GM19452 (cell line): ENCODE measurements around the gene MYCBP2.
"Not testable (repeated sequence)": the region's sequence is repeated elsewhere in the genome, so short reads cannot be mapped to it uniquely, and the experiment has no call there.

Experiments used
- ATAC-seq: cut with Tn5 transposase; IDR thresholded peaks from one replicate; pipeline ENCODE4 v1.9.1; 2021; ENCODE audit not compliant: unreplicated experiment

Gene MYCBP2

DNA sequence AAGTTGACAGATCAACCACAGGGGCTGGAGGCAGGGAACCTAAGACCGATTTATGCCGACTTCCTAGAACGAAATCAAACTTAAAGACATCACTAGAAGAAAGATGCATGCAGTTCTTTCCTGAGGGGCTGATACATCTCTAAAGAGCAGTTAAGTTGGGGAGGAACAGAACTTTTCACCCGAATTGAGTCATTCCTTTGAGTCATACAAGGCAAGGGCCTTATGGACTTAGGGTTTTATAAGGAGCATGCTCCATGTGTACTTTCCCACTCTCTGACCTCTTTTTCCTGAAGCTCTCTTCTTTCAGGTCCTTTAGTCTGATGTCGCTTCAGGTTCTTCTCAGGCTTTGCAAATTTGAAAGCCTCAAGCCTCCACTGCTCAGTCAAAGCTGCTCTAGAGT is 292.0 kb downstream of the MYCBP2 start:
- no peak for ATAC-seq

DNA sequence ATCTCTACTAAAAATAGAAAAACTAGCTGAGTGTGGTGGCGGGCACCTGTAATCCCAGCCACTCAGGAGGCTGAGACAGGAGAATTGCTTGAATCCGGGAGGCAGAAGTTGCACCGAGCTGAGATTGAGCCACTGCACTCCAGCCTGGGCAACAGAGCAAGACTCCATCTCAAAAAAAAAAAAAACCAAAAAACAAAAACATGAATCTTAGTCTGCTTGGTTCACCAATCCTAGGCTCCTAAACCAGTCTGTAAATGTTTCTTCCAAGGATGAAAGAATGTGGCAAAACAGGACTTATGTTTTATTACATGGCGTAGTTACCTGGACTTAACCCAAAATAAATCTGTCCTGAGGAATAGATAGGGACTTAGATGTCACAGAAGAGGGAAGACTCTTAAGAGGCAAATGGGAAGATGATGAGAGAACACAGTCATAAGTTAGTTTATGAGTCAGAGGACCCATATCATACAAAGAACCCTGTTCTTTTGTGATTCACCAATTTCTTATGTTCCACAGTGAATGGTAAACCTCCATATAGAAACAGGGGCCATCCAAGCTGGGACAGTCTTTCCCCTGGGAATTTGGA is 293.1 kb downstream of the MYCBP2 start:
- ATAC-seq: no peak

DNA sequence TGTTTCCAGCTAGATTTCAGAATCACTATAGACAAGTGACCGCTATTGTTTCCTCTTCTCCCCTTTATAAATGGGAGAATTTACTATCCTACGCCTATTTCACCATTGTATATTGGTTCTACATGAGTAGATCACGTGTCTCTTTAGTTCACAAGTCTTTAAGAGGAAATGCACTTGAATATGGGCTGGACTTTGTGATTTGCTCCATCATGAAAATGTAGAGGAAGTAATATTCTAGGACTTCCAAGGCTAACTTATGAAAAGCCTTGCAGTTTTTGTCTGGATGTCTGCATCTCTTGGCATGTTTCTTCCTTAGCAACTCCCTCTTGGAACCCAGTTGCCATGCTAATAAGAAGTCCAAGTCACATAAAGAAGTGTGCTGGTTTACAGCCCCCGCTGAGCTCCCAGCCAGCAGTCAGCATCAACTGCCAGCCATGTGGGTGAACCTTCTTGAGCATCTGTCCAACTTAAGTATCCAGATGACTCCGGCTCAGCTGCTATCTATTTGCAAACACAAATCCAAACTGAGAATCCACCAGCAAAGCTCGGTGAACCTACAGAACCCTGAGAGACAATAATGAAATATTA is 295.1 kb downstream of the MYCBP2 start:
- ATAC-seq: no peak

DNA sequence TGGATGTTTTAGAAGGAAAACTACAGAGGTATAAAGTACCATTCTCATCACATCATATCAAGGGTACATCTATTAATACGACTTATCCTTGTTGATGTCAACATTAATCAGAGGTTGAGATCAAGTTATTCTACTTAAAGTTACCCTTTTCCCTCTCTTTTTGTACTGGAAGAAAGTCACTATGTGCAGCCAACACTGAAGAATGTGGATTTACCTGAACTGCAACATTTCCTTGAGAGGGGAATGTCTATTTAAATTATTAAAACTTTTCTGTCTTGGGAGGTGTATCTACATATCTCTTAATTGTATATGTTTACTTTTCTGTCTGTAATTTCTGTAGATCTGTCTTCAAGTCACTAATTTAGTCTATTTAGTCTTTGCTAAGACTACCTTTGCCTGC is 297.5 kb downstream of the MYCBP2 start:
- no peak for ATAC-seq

DNA sequence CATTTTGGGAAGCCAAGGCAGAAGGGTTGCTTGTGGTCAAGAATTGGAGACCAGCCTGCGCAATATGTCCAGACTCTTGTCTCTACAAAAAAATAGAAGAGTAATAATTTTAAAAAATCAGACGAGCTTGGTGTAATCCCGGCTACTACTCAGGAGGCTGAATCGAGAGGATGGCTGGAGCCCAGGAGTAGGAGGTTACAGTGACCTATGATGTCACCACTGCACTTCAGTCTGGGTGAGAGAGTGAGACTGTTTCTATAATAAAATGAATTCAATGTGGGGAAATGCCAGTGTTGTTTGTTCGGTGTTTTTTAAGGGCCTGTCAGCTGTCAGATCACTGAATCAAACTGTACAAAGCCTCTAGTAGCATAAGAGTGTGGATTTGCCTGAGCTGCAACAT is 298.7 kb downstream of the MYCBP2 start:
- no peak for ATAC-seq

DNA sequence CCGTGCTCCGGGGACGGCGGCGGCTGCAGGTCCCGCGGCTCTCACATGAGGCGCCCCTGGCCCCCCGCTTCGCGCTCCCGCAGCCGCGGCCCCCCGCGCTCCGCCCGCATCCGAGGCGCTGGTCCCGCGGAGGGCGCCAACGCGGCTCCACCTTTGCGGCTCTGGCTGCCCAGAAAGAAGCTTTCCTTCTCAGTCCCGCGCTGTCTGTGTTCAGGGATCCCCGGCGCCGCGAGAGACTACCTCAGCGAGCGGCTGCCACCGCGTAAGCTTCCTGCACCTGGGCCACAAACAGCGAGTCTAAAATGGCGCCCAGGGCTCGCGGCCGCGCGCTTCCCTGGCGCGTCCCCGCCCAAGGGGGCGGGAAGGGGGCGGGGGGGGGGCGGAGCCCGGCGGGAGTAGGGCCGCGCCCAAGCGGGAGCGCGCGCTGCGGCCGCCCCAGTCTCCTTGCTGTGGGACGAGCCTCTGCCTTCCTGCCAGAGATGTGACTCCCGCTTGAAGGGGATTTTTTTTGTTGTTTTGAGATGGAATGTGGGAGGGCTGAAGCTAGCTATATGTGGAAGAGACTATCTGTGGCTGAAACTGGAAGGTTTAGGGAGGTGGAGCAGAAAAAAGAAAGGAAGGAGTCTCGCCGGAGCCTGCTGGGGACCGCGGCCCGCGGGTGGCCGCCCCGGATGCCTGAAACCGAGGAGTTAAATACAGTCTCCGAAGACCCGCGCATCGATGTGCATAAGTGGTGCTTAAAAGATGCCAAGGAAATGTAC is 299.9 kb downstream of the MYCBP2 start, which contains the start of gene FBXL3:
Gene FBXL3 (minus strand): TSS at position 299 of the 761 bp plus-strand sequence. CDS start 5,299 bp downstream, outside the sequence.
- ATAC-seq: peak; percentile 63

DNA sequence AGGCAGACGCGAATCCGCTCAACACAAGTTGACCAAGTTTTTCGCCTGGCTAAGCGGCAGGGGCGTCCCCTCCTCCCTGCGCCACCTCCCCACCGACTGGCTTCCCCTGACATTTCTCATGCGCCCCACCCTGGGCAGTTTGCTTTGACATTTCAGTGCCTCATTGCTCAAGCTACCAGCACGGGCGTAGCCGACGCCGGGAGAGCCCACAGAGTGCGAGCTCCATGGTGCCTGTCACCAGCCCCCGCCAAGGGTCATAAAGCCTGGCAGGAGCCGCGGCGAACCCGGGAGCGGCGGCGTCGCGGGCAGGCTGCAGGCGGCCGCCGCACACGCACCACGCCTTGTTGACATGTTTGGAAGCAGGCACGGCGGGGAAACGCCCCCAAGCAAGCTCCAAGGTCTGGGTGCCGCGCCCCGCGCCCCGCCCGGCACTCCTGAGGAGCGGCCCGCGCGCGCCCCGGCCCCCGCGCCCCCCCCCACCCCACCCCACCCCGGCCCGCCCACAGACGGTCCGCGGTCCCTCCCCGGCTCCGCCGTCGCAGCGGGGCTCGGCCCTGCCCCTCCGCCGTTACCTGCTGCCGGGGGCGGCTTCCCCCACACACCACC is 300.5 kb downstream of the MYCBP2 start:
- ATAC-seq: peak; percentile 46

DNA sequence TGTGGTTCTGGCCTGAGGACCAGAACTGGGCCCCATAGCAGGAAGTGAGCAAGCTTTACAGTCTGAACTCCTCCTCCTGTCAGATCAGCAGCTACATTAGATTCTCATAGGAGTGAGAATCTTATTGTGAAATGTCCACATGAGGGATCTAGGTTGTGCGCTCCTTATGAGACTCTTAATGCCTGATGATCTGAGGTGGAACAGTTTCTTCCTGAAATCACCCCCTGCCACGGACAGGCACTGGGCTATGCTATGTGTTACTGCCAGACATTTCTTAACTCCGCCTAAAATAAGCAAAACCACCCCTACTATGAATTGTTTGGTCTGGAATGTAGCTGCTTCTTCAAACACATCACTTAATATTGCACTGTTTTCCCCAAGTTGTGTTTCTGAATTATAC is 304.6 kb downstream of the MYCBP2 start:
- no peak for ATAC-seq

DNA sequence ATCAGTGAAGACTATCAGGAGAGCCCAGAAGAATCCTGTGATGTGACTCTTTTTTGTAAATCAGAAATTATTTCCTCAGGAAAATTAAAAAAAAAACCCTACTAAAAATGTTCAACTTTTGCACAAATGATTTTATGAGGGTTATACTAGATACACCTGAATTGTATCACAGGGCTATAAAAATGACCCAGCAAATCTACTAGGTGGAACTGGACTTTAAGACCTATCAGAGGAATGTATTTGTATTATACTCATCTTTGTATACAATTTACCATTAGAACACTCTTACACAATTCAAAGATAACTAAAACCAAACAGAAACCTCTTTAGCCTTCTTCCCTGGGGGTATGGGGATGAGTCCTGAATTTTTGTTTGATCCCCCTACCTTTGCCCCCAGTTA is 307.1 kb downstream of the MYCBP2 start:
- no peak for ATAC-seq

DNA sequence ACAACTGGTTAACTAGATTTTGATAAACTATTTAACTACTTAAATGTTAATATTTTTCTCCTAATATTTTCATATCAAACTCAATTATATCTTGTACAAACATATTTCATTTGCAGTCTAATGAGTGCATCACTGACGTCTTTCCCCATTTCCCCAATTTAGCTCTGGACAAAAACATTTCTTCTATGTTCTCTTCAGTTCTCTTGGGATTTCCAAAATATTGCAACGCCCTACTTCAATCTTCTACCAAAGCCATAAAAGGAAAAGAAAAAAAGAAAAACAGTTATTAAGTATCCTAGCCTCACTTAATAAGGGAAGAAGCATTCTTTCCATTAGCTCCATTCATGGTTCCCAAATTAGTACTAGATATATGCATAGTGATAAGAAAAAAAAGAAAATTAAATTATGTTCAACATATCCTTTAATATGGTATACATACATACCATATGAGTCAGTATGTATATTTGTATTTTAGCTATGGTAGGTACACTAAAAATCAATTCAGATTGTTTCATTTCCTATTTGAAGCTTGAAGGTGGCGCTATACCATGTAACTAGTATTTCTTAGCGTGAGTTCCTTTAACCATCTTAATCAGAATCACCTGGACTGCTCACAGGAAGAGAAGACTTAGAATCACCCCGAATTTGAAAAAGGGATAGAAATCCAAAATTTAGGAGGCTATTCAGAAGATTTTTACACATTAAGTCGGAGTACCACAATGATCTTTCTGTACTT is 309.8 kb downstream of the MYCBP2 start:
- no peak for ATAC-seq

DNA sequence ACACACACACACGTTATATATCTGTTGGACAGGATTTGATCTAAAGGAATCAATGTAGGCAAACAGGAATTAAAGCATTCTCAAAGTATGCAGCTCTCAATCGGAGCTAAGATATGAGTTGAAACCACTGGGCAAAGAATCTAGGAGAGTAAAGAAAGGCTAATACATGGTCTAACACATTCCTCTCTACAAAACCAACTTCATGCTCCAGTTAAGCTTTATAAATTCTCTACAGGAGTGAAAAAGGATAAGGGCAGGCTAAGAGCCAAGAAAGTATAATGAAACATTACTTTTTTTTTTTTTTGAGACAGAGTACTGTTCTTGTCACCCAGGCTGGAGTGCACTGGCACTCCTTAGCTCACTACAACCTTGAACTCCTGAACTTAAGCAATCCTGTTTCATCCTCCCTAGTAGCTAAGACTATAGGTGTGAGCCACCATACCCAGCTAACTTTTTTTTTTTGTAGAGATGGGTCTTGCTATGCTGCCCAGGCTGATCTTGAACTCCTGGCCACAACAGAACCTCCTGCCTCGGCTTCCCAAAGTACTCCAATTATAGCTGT is 310.6 kb downstream of the MYCBP2 start:
- no peak for ATAC-seq

DNA sequence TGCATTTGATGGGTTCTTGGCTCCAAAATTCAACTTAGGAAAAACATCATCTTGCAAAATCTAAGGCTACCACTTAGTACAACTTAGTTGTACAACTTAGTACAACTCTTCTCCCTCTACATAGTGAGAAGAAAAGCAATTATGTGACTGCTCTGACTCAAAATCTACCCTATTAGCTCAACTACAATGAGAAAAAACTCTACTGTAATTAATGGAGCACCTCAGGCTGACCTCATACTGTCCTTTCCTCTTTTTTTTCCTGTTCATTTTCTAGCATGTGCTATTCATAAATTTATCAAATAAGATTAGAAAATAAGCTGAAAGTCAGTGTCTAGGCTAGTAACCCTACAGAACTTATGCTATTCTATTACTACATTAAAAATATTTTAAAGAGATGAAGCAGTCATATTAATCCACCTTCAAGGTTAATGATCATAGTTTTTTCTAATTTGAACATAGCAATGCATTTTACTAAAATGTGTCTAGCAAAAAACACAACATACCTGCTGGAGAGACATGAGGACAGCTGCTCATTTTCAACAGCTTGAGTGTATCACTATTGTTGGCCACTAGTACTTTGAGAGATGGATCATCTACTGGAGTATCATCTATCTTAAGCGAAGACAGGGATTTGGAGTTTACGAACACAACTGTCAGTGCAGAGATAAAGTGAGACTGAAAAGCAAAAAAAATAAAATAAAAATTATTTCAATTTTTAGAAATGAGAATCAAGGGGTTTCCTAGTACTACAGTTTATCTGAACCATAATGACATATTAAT is 311.8 kb downstream of the MYCBP2 start:
- no peak for ATAC-seq

DNA sequence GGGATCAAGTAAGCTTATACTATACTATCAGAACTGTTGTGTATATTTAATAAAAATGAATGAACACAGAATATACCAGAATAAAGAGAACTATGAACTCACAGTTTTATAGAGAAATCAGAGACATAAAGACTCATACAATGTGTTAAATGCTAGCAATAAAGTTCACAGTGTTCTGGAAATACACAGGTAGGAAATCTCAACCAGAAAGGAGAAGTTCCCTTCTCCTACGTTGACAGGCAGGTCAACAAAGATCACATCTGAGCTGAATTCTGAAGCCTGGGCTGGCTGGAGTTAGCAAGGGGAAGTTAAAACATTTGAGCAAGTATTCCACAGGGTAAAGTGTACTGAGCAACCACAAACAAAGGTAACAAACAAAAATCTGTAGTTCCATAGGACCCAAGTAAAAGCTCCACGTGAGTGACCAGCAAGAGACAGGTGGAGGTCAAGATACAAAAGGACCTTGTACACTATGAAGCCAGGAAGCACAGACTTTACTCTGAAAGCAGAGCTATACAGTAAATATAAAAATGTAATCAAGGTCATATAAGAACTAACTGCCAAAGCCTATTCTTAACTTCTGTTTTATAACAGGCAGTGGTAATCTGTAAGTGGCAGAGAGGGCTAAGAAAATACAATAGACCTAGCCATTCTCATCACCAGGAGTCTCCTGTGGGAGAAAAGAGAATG is 312.9 kb downstream of the MYCBP2 start:
- ATAC-seq: no peak

DNA sequence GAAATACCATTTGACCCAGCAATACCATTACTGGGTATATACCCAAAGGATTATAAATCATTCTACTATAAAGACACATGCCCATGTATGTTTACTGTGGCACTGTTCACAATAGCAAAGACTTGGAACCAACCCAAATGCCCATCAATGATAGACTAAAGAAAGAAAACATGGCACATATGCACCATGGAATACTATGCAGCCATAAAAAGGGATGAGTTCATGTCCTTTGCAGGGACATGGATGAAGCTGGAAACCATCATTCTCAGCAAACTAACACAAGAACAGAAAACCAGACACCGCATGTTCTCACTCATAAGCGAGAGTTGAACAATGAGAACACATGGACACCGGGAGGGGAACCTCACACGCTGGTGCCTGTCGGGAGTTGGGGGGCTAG is 317.2 kb downstream of the MYCBP2 start:
- not testable (repeated sequence) for ATAC-seq

DNA sequence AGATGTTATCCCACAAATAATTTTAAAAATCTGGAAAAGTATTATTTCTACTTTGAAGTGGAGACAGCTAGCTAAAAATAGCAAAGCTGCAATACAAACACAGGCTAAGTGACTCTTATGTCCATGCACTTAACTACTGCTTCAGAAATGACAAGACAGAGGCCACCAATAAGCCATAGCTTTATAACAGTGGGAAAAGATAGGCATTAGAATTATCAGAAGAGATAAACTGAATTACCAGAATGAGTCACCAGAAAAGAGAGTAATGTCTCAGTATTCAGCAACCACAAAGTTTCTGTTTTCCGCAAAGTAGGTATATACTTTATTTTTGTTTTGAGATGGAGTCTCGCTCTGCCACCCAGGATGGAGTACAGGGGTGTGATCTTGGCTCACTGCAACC is 317.9 kb downstream of the MYCBP2 start:
- no peak for ATAC-seq

DNA sequence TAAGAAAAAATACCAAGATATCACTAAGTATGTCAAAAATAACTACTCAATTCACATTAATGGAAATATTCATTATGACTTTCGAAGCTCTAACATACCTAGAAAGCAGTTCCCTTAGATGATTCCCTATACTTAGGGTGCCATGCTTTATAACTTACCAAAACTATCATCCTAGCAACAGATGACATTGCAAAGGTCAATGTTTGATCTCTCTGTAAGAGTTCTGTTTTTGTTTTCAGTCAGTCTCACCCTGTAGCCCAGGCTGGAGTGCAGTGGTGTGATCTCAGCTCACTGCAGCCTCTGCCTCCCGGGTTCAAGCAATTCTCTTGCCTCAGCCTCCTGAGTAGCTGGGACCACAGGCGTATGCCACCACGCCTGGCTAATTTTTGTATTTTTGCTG is 318.6 kb downstream of the MYCBP2 start:
- not testable (repeated sequence) for ATAC-seq

DNA sequence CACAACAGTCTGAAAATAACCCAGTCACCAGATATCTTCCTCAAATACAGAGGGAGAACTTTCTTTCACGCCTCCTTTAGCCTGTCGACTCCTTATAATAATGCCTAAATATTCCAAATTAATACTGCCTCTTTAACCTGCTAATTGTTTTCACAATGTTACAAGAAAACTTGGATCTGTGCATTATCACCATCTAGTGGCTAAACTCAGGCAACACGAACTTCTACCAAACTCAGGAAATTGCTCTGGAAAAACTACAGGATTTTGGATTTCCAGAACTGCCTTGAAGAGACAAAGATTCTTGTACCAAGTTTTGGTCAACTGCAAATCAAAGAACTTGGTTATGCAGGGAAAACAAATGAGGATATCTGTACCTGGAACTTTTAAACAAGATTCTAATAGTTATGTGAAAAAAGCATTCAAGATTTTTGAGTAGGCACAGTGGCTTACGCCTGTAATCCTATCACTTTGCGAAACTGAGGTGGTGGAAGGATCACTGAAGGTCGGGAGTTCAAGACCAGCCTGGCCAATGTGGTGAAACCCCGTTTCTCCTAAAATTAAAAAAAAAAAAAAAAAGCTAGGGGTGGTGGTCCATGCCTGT is 324.2 kb downstream of the MYCBP2 start:
- ATAC-seq: no peak

DNA sequence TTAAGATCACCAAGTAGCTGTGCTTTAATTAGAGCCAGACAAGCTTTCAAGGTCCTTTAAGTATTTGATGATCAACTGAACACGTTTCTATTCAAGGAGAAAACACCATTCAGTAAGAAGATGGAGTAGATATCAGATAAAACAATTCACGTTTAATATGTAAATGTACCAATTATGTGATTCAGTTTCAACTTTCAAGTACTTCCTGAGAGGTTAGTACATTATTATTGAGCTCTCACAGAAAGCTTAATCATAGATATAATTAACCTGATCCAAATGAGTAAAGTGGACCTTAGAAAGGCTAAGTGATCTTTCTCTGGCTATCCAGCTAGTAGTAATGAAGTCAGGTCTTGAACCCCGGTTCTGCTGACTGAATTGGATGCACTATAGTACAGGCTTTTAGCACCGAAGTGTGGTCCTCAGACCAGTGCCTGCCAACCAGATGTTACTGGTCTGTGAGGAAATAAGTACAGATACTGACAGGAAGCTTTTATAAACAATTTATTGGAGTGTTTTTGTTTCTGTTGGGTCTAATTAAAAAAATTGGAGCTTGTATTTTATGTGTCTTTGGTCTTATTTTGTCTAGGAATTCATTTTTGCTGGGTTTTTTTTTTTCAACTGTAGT is 324.8 kb downstream of the MYCBP2 start:
- no peak for ATAC-seq

DNA sequence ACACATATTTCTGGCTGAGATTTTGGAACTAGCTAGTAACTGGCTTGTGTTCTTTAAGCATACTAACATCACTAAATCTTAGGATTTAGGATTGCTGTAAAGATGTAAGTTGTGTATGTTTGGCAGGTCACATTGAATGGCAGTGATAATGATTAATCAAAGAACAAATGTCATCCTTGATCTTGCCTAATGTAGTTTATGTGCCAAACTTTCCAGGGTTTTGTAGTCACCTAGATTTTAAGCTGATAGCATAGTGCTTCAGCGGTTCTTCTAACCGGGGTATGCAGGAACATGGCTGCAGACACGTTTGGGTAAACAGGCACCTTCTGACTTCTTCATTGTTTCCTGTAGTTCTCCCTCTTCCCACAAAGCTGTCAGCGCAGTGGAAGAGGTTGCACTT is 325.4 kb downstream of the MYCBP2 start:
- ATAC-seq: no peak
